HepG2 (cell line): ENCODE results near the gene FITM1. TPM values are rescaled to one million over a fixed set of nuclear protein-coding genes. Genes with fewer than 3 reads are reported as not detected.

Source experiments
- ARID2 ChIP-seq: sonication (generic); formaldehyde crosslinking; IDR thresholded peaks from 2 replicates; pipeline ENCODE4 v1.8.1; 2022; ENCODE audit warnings: mild to moderate bottlenecking, missing genetic modification reagents, borderline replicate concordance
- BORCS8-MEF2B ChIP-seq: sonication (generic); formaldehyde crosslinking; IDR thresholded peaks from 2 replicates; pipeline ENCODE4 v1.8.0; 2022; ENCODE audit warnings: mild to moderate bottlenecking, missing genetic modification reagents
- DR1 ChIP-seq: sonication (generic); formaldehyde crosslinking; IDR thresholded peaks from 2 replicates; pipeline ENCODE4 v1.8.0; 2021; ENCODE audit warnings: mild to moderate bottlenecking, missing genetic modification reagents, inconsistent platforms
- GPN1 ChIP-seq: sonication (generic); formaldehyde crosslinking; IDR thresholded peaks from 2 replicates; pipeline ENCODE4 v1.5.1; 2020; ENCODE audit warnings: missing genetic modification reagents, borderline replicate concordance
- NCOA2 ChIP-seq: sonication (generic); formaldehyde crosslinking; IDR thresholded peaks from 2 replicates; pipeline ENCODE4 v1.8.0; 2022; ENCODE audit warnings: inconsistent platforms
- NR1H2 ChIP-seq: sonication (generic); formaldehyde crosslinking; IDR thresholded peaks from 2 replicates; pipeline ENCODE4 v1.8.1; 2022; ENCODE audit warnings: low read depth, missing genetic modification reagents, borderline replicate concordance
- PATZ1 ChIP-seq: sonication (generic); formaldehyde crosslinking; IDR thresholded peaks from 2 replicates; pipeline ENCODE4 v1.4.0; 2020; ENCODE audit warnings: missing genetic modification reagents
- PCBP1 ChIP-seq: fragments of 200-400 bp; formaldehyde crosslinking; IDR thresholded peaks from 2 replicates; pipeline ENCODE4 v1.6.1; 2017; ENCODE audit warnings: mild to moderate bottlenecking, low read depth, low read length, borderline replicate concordance
- PCBP2 ChIP-seq: fragments of 200-400 bp; formaldehyde crosslinking; optimal IDR thresholded peaks from 2 replicates; pipeline ENCODE3; 2018; ENCODE audit warnings: low read length, low read depth; ENCODE audit not compliant: poor library complexity, severe bottlenecking
- RARA ChIP-seq: IDR thresholded peaks from 2 replicates; pipeline ENCODE4 v1.6.1; 2016; ENCODE audit warnings: missing genetic modification reagents, missing compliant biosample characterization
- RXRB ChIP-seq: IDR thresholded peaks from 2 replicates; pipeline ENCODE4 v1.6.1; 2016; ENCODE audit warnings: borderline replicate concordance, missing genetic modification reagents, missing compliant biosample characterization
- TEAD3 ChIP-seq: optimal IDR thresholded peaks from 2 replicates; pipeline ENCODE3; 2016; ENCODE audit warnings: borderline replicate concordance
- TOPORS ChIP-seq: sonication (generic); formaldehyde crosslinking; IDR thresholded peaks from 2 replicates; pipeline ENCODE4 v1.8.0; 2023; ENCODE audit warnings: mild to moderate bottlenecking, missing genetic modification reagents
- ZNF224 ChIP-seq: sonication (generic); formaldehyde crosslinking; IDR thresholded peaks from 2 replicates; pipeline ENCODE4 v1.5.0; 2020; ENCODE audit warnings: mild to moderate bottlenecking, missing genetic modification reagents
- ZNF235 ChIP-seq: sonication (generic); formaldehyde crosslinking; IDR thresholded peaks from 2 replicates; pipeline ENCODE4 v1.8.1; 2023; ENCODE audit warnings: mild to moderate bottlenecking, missing genetic modification reagents, borderline replicate concordance
- ZNF275 ChIP-seq: sonication (generic); formaldehyde crosslinking; IDR thresholded peaks from 2 replicates; pipeline ENCODE4 v1.8.0; 2022; ENCODE audit warnings: missing genetic modification reagents, mild to moderate bottlenecking, inconsistent platforms, borderline replicate concordance
- ZNF512B ChIP-seq: sonication (generic); formaldehyde crosslinking; IDR thresholded peaks from 2 replicates; pipeline ENCODE4 v1.5.1; 2020; ENCODE audit warnings: missing genetic modification reagents, mild to moderate bottlenecking, borderline replicate concordance
- ZNF549 ChIP-seq: sonication (generic); formaldehyde crosslinking; IDR thresholded peaks from 2 replicates; pipeline ENCODE4 v1.5.0; 2020; ENCODE audit warnings: missing genetic modification reagents
- ZNF558 ChIP-seq: sonication (generic); formaldehyde crosslinking; IDR thresholded peaks from 2 replicates; pipeline ENCODE4 v1.9.0; 2022; ENCODE audit warnings: mild to moderate bottlenecking, missing genetic modification reagents, borderline replicate concordance
- ZNF598 ChIP-seq: sonication (generic); formaldehyde crosslinking; IDR thresholded peaks from 2 replicates; pipeline ENCODE4 v1.5.1; 2020; ENCODE audit warnings: mild to moderate bottlenecking, missing genetic modification reagents, borderline replicate concordance
- ZNF770 ChIP-seq: sonication (generic); formaldehyde crosslinking; IDR thresholded peaks from 2 replicates; pipeline ENCODE4 v1.5.0; 2020; ENCODE audit warnings: mild to moderate bottlenecking, missing genetic modification reagents
- polyA plus RNA-seq, 8 experiments: library from polyadenylated mRNA; depleted of rRNA in 3 of 8; stranded (reverse) in 7 of 8; unstranded in 1 of 8; fragments of >200 nt; fragmentation: Illumina TruSeq in 4 of 8; extraction: Trizol in 4 of 8; gene quantifications; 2 replicates each; pipeline versions ENCODE4 v1.2.1 to v1.2.3, GENCODE V29; 2011 to 2016; ENCODE audit warnings: low read depth in 4 of 8, missing spikeins in 1 of 8, mixed read lengths in 1 of 8; ENCODE audit not compliant: insufficient read depth in 1 of 8
- total RNA-seq, 5 experiments: library from RNA; depleted of rRNA; stranded (reverse); fragments of >200 nt; fragmentation: Illumina TruSeq; extraction: Trizol; gene quantifications; 2 replicates each; pipeline ENCODE4 v1.2.3, GENCODE V29; 2016; ENCODE audit warnings: low read depth in 1 of 5

FITM1 gene
- total and polyA plus RNA-seq, 2 of the 13 experiments (the other 11 are each of a cell fraction or from before 2014, with no cell fraction given), result 2.7 to 5.8 TPM

DNA sequence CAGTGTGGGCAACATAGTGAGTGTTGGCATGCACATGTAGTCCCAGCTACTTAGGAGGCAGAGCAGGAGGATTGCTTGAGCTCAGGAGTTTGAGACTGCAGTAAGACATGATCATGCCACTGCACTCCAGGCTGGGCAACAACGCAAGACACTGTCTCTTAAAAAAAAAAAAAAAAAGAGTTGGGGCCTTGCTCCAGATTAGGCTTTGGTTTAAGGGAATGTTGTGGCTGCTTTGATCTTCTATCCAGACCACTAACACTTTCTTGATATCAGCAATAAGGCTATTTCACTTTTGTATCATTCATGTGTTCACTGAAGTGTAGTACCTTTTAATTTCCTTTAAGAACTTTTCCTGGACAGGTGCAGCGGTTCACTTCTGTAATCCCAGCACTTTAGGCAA is 2.8 kb upstream of the FITM1 start (continued):
- TF ChIP-seq GPN1 (CRISPR knock-in tag), result no peak
- TF ChIP-seq TEAD3 (CRISPR knock-in tag), result no peak
- TF ChIP-seq RXRB (CRISPR knock-in tag), result no peak
- TF ChIP-seq ARID2 (CRISPR knock-in tag), result 0 out of 2 replicates have a peak, but pooled peaks have one; percentile 23
- no peak for TF ChIP-seq RARA (CRISPR knock-in tag)
- no peak for TF ChIP-seq PCBP1
- no peak for TF ChIP-seq PCBP2
- TF ChIP-seq ZNF275 (CRISPR knock-in tag), result no peak
- TF ChIP-seq ZNF598, result no peak
- no peak for TF ChIP-seq ZNF558 (CRISPR knock-in tag)
- TF ChIP-seq ZNF770, result peak; percentile 32; the same call in 1 of the 2 replicates
- 0 out of 2 replicates have a peak, but pooled peaks have one; percentile 32 for TF ChIP-seq BORCS8-MEF2B
- no peak for TF ChIP-seq NR1H2 (CRISPR knock-in tag)
- TF ChIP-seq DR1, result no peak
- no peak for TF ChIP-seq ZNF549 (CRISPR knock-in tag)
- peak; percentile 68; the same call in 1 of the 2 replicates for TF ChIP-seq ZNF512B
- TF ChIP-seq TOPORS (CRISPR knock-in tag), result 0 out of 2 replicates have a peak, but pooled peaks have one; percentile 9
- no peak for TF ChIP-seq PATZ1 (CRISPR knock-in tag)
- TF ChIP-seq NCOA2 (CRISPR knock-in tag), result no peak
- TF ChIP-seq ZNF224 (CRISPR knock-in tag), result no peak
- no peak for TF ChIP-seq ZNF235 (CRISPR knock-in tag)
- TF ChIP-seq, all 625 proteins: peak for 9
